Upper lobe of left lung (tissue), 6 donors: Measurements from ENCODE around the gene KANTR. TPM values are rescaled to one million over a fixed set of nuclear protein-coding genes. Genes with fewer than 3 reads are reported as not detected.

Experiments used
- ATAC-seq, 2 donors: fragments of 200-7000 bp; cut with Tn5 transposase; one replicate each; pipeline ENCODE4 v1.9.1; 2022; ENCODE audit warnings: mild to moderate bottlenecking in 2 of 2, moderate library complexity in 2 of 2; ENCODE audit not compliant: low FRiP score in 2 of 2
- DNase-seq, 2 donors: peaks; one replicate each; pipeline ENCODE4 v3.0.0-alpha.2; 2019 to 2020
- H3K27ac ChIP-seq, 4 donors: fragments of 200-600 bp; sonication (generic); one replicate each; pipeline ENCODE4 v1.5.1; 2016 to 2019
- H3K27me3 ChIP-seq, 4 donors: fragments of 200-600 bp; sonication (generic); one replicate each; pipeline ENCODE4 v1.5.1; 2017 to 2019
- H3K36me3 ChIP-seq, 4 donors: fragments of 200-600 bp; sonication (generic); one replicate each; pipeline ENCODE4 v1.5.1; 2016 to 2019
- H3K4me1 ChIP-seq, 4 donors: fragments of 200-600 bp; sonication (generic); one replicate each; pipeline ENCODE4 v1.5.1; 2018 to 2019
- H3K4me3 ChIP-seq, 4 donors: fragments of 200-600 bp; sonication (generic); one replicate each; pipeline ENCODE4 v1.5.1; 2017 to 2019; ENCODE audit warnings: mild to moderate bottlenecking in 2 of 4, moderate library complexity in 1 of 4
- H3K9me3 ChIP-seq, 4 donors: fragments of 200-600 bp; sonication (generic); one replicate each; pipeline ENCODE4 v1.5.1; 2018 to 2019
- EP300 ChIP-seq, 4 donors: sonication (generic); formaldehyde crosslinking; IDR thresholded peaks; one replicate each; pipeline ENCODE4 v1.5.1; 2017; ENCODE audit warnings: antibody characterized with exemption in 4 of 4, control low read depth in 2 of 4
- POLR2A ChIP-seq, 4 donors: fragments of 450-650 bp; IDR thresholded peaks; one replicate each; pipeline ENCODE4 v1.5.1; 2016 to 2017; ENCODE audit warnings: antibody characterized with exemption in 4 of 4, mild to moderate bottlenecking in 2 of 4
- POLR2AphosphoS5 ChIP-seq, 2 donors: sonication (generic); formaldehyde crosslinking; IDR thresholded peaks; one replicate each; pipeline ENCODE4 v1.5.1; 2017; ENCODE audit warnings: antibody characterized with exemption in 2 of 2
- WGBS, 2 donors: methylation state at CpG; one replicate each; pipeline ENCODE4 v1.1.5; 2017 to 2018; 5-methylcytosine and 5-hydroxymethylcytosine counted together
- total RNA-seq, 6 donors: library from RNA; depleted of rRNA in 4 of 6; stranded (reverse); fragments of >200 nt in 4 of 6; gene quantifications; one replicate each; pipeline versions ENCODE4 v1.1.0 to v1.2.1, GENCODE V29; 2016 to 2021
- TF ChIP-seq, protein P1 (sequence below), 6 experiments: fragments of 450-650 bp in 4 of 6; fragments of 200-600 bp in 2 of 6; sonication (generic) in 2 of 6; IDR thresholded peaks; one replicate each; pipeline ENCODE4 v1.5.1; 2016 to 2019; ENCODE audit warnings: antibody characterized with exemption in 6 of 6
- donor health status: DM: no; HTN: no; CAD: no; lungs with moderate emphysema.
- donor health status: DM: no; HTN: yes; CAD: no; lungs with severe emphysema.

Gene KANTR
- total RNA-seq, 6 donors from 2014 or later, result 7.6 to 68.1 (median 14.9) TPM

DNA sequence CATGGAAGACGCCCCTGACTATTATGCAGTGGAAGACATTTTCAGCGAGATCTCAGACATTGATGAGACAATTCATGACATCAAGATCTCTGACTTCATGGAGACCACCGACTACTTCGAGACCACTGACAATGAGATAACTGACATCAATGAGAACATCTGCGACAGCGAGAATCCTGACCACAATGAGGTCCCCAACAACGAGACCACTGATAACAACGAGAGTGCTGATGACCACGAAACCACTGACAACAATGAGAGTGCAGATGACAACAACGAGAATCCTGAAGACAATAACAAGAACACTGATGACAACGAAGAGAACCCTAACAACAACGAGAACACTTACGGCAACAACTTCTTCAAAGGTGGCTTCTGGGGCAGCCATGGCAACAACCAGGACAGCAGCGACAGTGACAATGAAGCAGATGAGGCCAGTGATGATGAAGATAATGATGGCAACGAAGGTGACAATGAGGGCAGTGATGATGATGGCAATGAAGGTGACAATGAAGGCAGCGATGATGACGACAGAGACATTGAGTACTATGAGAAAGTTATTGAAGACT, 8.2 kb upstream of the KANTR start:
- TF ChIP-seq, protein P1, sequence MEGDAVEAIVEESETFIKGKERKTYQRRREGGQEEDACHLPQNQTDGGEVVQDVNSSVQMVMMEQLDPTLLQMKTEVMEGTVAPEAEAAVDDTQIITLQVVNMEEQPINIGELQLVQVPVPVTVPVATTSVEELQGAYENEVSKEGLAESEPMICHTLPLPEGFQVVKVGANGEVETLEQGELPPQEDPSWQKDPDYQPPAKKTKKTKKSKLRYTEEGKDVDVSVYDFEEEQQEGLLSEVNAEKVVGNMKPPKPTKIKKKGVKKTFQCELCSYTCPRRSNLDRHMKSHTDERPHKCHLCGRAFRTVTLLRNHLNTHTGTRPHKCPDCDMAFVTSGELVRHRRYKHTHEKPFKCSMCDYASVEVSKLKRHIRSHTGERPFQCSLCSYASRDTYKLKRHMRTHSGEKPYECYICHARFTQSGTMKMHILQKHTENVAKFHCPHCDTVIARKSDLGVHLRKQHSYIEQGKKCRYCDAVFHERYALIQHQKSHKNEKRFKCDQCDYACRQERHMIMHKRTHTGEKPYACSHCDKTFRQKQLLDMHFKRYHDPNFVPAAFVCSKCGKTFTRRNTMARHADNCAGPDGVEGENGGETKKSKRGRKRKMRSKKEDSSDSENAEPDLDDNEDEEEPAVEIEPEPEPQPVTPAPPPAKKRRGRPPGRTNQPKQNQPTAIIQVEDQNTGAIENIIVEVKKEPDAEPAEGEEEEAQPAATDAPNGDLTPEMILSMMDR (IDR thresholded peaks at IDR 0.05), result no peak
- no peak for TF ChIP-seq POLR2AphosphoS5 (IDR thresholded peaks at IDR 0.05)
- TF ChIP-seq EP300 (IDR thresholded peaks at IDR 0.05), result no peak
- no peak for TF ChIP-seq POLR2A (IDR thresholded peaks at IDR 0.05)
- DNase-seq, result no peak
- no peak overlapping the region for H3K4me3 ChIP-seq
- WGBS, 2 donors, result 80 to 88% methylated on average over 14 to 17 of the region's 17 CpGs
- H3K4me1 ChIP-seq, result peaks cover 3 to 15% (median 8%) of the 10 kb centered on the region in 4 donors
- H3K9me3 ChIP-seq, result no peaks in the 10 kb centered on the region
- no peaks in the 10 kb centered on the region for H3K27me3 ChIP-seq
- ATAC-seq, result no peak
- peaks cover 0 to 9% (median 2%) of the 10 kb centered on the region in 4 donors for H3K36me3 ChIP-seq
- H3K27ac ChIP-seq, result peak overlapping the region in 1 of 4 donors; percentile 52

DNA sequence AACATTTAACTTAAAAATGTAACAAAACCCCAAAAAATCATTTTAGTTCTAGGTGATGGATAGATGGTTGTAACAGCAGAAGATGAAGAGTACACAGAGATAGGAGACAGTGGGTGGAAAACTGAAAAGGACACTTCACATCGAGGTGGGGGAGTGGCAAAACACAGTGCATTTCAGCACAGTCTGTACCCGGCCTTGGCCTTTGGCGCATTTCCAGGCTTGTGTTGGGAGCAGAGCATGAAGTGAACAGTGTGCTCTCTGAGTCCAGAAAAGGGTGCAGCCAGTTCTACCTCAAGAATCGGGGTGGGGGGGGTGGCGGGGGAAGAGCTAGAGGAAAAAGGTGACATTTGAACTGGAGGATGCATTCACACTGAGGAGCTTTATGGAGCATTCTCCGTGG, 7.5 kb upstream of the KANTR start:
- H3K27ac ChIP-seq, result peak overlapping the region in 2 of 4 donors; percentile 78 to 84
- DNase-seq (peak in 1 of 2 donors; percentile 80), ATAC-seq (no peak)
- 61 to 66% methylated on average over 6 of the region's 6 CpGs for WGBS, 2 donors
- H3K27me3 ChIP-seq, result no peaks in the 10 kb centered on the region
- TF ChIP-seq EP300 (IDR thresholded peaks at IDR 0.05) (no peak), POLR2A (IDR thresholded peaks at IDR 0.05) (no peak), POLR2AphosphoS5 (IDR thresholded peaks at IDR 0.05) (peak in 1 of 2 donors; percentile 14)
- TF ChIP-seq, protein P1 (IDR thresholded peaks at IDR 0.05), result no peak
- no peaks in the 10 kb centered on the region for H3K9me3 ChIP-seq
- peaks cover 3 to 15% (median 8%) of the 10 kb centered on the region in 4 donors for H3K4me1 ChIP-seq
- H3K36me3 ChIP-seq, result peaks cover 0 to 9% (median 2%) of the 10 kb centered on the region in 4 donors
- no peak overlapping the region for H3K4me3 ChIP-seq

DNA sequence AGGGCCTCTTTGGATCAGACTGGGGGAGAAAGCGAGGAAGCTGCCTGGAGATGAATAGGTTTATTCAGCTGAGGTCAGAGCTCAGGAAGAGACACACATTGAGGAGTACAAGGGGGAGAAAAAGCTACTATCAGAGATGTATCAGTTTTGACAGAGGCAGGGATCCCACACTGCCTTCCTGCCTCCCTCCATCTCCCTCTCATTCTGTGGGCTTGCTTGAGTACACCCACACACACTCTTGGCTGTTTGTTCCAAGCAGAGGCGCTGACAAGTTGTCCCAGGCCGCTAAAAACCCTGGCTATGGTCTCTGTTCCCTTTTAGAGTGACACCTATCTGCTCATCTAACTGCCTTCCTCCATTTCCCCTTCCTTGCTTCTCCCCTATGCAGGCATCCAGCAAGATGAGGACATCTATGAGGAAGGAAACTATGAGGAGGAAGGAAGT, 6.5 kb upstream of the KANTR start:
- Histone ChIP-seq H3K36me3 (peaks cover 0 to 9% (median 2%) of the 10 kb centered on the region in 4 donors), H3K4me1 (peaks cover 3 to 15% (median 8%) of the 10 kb centered on the region in 4 donors), H3K9me3 (no peaks in the 10 kb centered on the region), H3K27me3 (no peaks in the 10 kb centered on the region), H3K27ac (peak overlapping the region; percentile 5 to 84 (median 66)), H3K4me3 (no peak overlapping the region)
- 61 to 82% methylated on average over 3 of the region's 3 CpGs for WGBS, 2 donors
- ATAC-seq, result no peak
- TF ChIP-seq POLR2A (IDR thresholded peaks at IDR 0.05) (no peak), POLR2AphosphoS5 (IDR thresholded peaks at IDR 0.05) (no peak)
- DNase-seq, result no peak

DNA sequence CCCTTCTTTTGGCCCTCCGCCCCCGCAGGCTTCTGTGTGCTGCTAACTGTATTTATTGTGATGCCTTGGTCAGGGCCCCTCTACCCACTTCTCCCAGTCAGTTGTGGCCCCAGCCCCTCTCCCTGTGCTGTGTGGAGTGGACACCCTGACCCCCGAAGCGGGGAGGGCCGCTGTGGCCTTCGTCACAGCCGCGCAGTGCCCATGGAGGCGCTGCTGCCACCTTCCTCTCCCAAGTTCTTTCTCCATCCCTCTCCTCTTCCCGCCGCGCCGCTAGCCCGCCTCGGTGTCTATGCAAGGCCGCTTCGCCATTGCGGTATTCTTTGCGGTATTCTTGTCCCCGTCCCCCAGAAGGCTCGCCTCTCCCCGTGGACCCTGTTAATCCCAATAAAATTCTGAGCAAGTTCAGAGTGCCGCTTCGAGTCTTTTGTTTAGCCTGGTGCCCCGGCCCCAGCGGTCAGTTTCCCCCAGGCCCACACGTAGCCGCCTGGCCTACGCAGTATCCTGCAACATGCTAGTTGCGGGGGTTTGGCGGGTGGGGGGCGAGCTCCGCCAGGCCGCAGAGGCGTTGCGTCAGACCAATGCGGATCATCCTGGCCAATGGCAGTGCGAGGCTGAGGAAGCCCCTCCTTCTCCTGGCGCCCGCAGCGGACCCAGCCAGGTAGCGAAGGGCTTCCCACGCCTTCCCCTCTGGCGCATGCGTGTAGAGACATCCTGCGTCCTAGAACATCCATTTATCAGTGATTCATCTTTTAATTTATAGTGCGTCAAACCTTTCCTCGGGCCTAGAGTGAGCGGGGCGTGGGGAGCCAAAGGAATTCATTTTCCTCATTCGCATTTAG, 5.6 kb upstream of the KANTR start:
- peak overlapping the region; percentile 51 to 84 (median 72) for H3K27ac ChIP-seq
- peaks cover 0 to 9% (median 2%) of the 10 kb centered on the region in 4 donors for H3K36me3 ChIP-seq
- ATAC-seq (peak; percentile 76 to 81), DNase-seq (peak; percentile 74 to 88)
- H3K9me3 ChIP-seq, result no peaks in the 10 kb centered on the region
- H3K4me3 ChIP-seq, result peak overlapping the region in 3 of 4 donors; percentile 24 to 40 (median 38)
- WGBS, 2 donors, result 39 to 63% methylated on average over 23 to 48 of the region's 51 CpGs
- peaks cover 3 to 15% (median 8%) of the 10 kb centered on the region in 4 donors for H3K4me1 ChIP-seq
- H3K27me3 ChIP-seq, result no peaks in the 10 kb centered on the region
- TF ChIP-seq EP300 (IDR thresholded peaks at IDR 0.05), result no peak
- TF ChIP-seq POLR2AphosphoS5 (IDR thresholded peaks at IDR 0.05), result peak in 1 of 2 donors; percentile 26
- TF ChIP-seq, protein P1 (IDR thresholded peaks at IDR 0.05), result no peak
- TF ChIP-seq POLR2A (IDR thresholded peaks at IDR 0.05), result peak in 2 of 4 donors; percentile 22 to 46

DNA sequence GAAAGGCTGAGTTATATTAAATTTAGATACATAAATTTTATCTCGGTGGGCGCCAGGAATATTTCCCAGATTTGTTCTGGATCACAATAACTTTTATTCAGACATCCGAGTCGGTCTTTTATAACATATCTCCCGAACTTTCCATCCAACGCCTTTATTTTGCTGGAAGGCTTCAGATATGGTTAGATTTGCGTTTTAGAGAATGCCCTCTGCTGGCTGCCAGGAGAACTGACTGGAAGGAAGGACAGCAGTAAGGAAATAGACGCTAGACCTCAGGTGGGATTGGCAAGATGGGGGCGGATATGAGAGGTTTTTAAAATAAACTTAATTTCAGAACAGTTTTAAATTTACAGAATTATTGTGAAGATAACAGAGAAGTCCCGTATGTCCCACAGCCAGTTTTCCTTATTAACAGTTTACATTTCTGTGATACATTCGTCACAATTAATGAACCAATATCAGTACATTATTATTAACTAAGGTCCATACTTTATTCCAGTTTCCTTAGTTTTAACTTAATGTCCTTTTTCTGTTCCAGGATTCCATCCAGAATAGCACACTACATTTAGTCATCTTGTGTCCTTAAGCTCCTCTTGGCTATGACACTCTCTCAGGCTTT, 4.6 kb upstream of the KANTR start:
- DNase-seq, result peak in 1 of 2 donors; percentile 53
- H3K36me3 ChIP-seq, result peaks cover 0 to 9% (median 2%) of the 10 kb centered on the region in 4 donors
- TF ChIP-seq, protein P1 (IDR thresholded peaks at IDR 0.05), result peak; percentile 56 to 91 (median 66)
- no peak for TF ChIP-seq EP300 (IDR thresholded peaks at IDR 0.05)
- peak overlapping the region; percentile 51 to 84 (median 72) for H3K27ac ChIP-seq
- WGBS, 2 donors, result 11 to 20% methylated on average over 11 of the region's 11 CpGs
- peak overlapping the region in 3 of 4 donors; percentile 24 to 40 (median 38) for H3K4me3 ChIP-seq
- peak in 1 of 2 donors; percentile 34 for ATAC-seq
- H3K27me3 ChIP-seq, result no peaks in the 10 kb centered on the region
- no peaks in the 10 kb centered on the region for H3K9me3 ChIP-seq
- H3K4me1 ChIP-seq, result peaks cover 2 to 15% (median 6%) of the 10 kb centered on the region in 4 donors
